Measurements from ENCODE around the gene PTPN1.

- no peak for TF ChIP-seq CTCF (IDR thresholded peaks at IDR 0.05)
- TF ChIP-seq EZH2phosphoT487 (IDR thresholded peaks at IDR 0.05), result no peak
These were observed 68.6 kb downstream of the PTPN1 start for GRCh38 chr20:50578778-50579165.

Data from neural progenitor cell (in vitro differentiated cells).